Mucosa of descending colon (tissue), 3 donors: ENCODE results near the gene COX10. TPM values are rescaled to one million over a fixed set of nuclear protein-coding genes. Genes with fewer than 3 reads are reported as not detected.

Experiments
- ATAC-seq: fragments of 200-7000 bp; cut with Tn5 transposase; one replicate; pipeline ENCODE4 v1.9.1; 2020; ENCODE audit warnings: mild to moderate bottlenecking, moderate library complexity
- DNase-seq, 3 donors: peaks; one replicate each; pipeline ENCODE4 v3.0.0-alpha.2; 2020
- H3K36me3 ChIP-seq: fragments of 200-600 bp; one replicate; pipeline ENCODE4 v1.8.0; 2021; ENCODE audit warnings: low read depth, mild to moderate bottlenecking
- H3K4me1 ChIP-seq: fragments of 200-600 bp; one replicate; pipeline ENCODE4 v1.8.0; 2021; ENCODE audit warnings: low read depth, mild to moderate bottlenecking
- H3K4me3 ChIP-seq: fragments of 200-600 bp; one replicate; pipeline ENCODE4 v1.8.0; 2021; ENCODE audit warnings: mild to moderate bottlenecking
- H3K9me3 ChIP-seq: fragments of 200-600 bp; one replicate; pipeline ENCODE4 v1.8.0; 2021; ENCODE audit warnings: mild to moderate bottlenecking
- intact Hi-C, 2 donors: fragments of 100-400 bp; cut with DNase I in 1 of 2; cut with micrococcal nuclease in 1 of 2; formaldehyde crosslinking; loops; one replicate each; pipeline versions ENCODE4 v1.11.0 to v1.11.1; 2022; cut with DNase I, micrococcal nuclease
- total RNA-seq, 3 donors: library from RNA; stranded (reverse); fragmentation: NEBNext Ultra II Directional in 2 of 3; extraction: Animal tissue kit (Norgen Biotek cat#: 25700) in 2 of 3; gene quantifications; one replicate each; pipeline versions ENCODE4 v1.2.1 to v1.2.4, GENCODE V29; 2021 to 2023
- TF ChIP-seq, protein P1 (sequence below): fragments of 200-600 bp; IDR thresholded peaks from one replicate; pipeline ENCODE4 v1.8.0; 2022; ENCODE audit warnings: antibody characterized with exemption, mild to moderate bottlenecking
- donor health status: DM: no; HTN: no; CAD: no; lungs with moderate emphysema.
- donor health status: DM: no; HTN: no; CAD: no.
- donor health status: DM: no; HTN: yes; CAD: no.

The COX10 gene
- total RNA-seq, 3 donors from 2014 or later = 24.9 to 36.3 (median 35.5) TPM

DNA sequence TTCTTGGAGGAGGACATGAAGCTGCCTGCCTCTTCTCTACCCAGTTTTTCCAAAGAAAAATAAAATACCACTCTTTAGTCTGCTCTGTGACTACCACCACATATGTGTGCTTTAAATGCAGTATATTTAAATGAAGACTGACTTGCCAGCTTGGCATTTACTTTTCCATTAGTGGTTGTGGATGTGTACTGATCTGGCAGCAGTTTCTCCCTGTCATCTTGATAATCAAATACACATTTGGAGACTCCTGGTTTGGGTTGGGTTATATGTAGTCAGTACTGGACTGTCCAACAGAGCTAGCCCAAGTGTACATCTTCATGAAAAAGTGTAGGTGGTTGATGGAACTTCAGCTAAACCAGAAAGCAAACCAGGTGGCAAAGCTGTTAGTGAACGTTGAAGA, 19.9 kb downstream of the COX10 start:
- DNase-seq = no peak
- peaks cover 8% of the 10 kb centered on the region for H3K4me1 ChIP-seq
- TF ChIP-seq, protein P1, sequence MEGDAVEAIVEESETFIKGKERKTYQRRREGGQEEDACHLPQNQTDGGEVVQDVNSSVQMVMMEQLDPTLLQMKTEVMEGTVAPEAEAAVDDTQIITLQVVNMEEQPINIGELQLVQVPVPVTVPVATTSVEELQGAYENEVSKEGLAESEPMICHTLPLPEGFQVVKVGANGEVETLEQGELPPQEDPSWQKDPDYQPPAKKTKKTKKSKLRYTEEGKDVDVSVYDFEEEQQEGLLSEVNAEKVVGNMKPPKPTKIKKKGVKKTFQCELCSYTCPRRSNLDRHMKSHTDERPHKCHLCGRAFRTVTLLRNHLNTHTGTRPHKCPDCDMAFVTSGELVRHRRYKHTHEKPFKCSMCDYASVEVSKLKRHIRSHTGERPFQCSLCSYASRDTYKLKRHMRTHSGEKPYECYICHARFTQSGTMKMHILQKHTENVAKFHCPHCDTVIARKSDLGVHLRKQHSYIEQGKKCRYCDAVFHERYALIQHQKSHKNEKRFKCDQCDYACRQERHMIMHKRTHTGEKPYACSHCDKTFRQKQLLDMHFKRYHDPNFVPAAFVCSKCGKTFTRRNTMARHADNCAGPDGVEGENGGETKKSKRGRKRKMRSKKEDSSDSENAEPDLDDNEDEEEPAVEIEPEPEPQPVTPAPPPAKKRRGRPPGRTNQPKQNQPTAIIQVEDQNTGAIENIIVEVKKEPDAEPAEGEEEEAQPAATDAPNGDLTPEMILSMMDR = no peak
- no peak overlapping the region for H3K4me3 ChIP-seq
- H3K9me3 ChIP-seq = no peaks in the 10 kb centered on the region
- no peaks in the 10 kb centered on the region for H3K36me3 ChIP-seq
- intact Hi-C loops = no loop called here
- no peak for ATAC-seq

DNA sequence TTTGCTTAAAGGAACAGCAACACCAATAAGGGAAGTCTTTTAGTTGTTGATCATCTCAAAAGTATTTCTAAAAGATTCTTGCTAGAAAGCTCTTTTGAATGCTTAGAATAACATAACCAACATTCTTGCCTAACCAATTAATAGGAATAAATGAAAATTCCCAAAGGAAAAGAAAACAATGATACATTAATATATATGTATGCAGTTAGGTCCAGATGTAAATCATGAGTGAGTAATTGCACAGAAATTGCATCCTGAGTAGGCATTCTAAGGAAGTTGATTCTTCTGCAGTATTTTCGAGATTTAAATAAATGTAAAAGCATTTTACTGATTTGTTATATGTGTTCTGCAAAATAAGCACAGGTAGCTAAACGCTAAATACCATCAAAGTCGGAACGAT, 22.1 kb downstream of the COX10 start:
- intact Hi-C loops = no loop called here
- H3K36me3 ChIP-seq = no peaks in the 10 kb centered on the region
- no peak overlapping the region for H3K4me3 ChIP-seq
- H3K9me3 ChIP-seq = no peaks in the 10 kb centered on the region
- peaks cover 8% of the 10 kb centered on the region for H3K4me1 ChIP-seq
- ATAC-seq (no peak), DNase-seq (no peak)
- TF ChIP-seq, protein P1 = no peak

DNA sequence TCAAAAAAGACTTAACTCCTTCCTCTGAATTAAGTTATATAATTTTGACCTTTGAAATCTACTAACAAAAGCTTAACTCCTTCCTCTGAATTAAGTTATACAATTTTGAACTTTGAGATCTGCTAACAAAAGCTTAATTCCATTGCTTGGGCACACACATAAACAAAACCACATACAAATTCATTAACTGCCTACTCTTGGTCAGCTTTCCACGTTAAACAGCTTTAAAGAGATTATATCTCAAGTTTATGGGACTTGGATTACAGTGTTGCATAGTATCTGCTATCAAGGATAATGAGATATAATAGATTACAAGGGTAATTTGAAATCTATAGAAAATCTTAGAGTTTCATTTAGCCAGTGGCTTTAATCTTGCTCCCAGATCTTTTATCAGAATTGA, 23.5 kb downstream of the COX10 start:
- Histone ChIP-seq H3K36me3 (no peaks in the 10 kb centered on the region), H3K4me1 (peaks cover 14% of the 10 kb centered on the region), H3K4me3 (no peak overlapping the region), H3K9me3 (no peaks in the 10 kb centered on the region)
- ATAC-seq = peak; percentile 89
- intact Hi-C loops = no loop called here
- TF ChIP-seq, protein P1 = no peak
- no peak for DNase-seq

DNA sequence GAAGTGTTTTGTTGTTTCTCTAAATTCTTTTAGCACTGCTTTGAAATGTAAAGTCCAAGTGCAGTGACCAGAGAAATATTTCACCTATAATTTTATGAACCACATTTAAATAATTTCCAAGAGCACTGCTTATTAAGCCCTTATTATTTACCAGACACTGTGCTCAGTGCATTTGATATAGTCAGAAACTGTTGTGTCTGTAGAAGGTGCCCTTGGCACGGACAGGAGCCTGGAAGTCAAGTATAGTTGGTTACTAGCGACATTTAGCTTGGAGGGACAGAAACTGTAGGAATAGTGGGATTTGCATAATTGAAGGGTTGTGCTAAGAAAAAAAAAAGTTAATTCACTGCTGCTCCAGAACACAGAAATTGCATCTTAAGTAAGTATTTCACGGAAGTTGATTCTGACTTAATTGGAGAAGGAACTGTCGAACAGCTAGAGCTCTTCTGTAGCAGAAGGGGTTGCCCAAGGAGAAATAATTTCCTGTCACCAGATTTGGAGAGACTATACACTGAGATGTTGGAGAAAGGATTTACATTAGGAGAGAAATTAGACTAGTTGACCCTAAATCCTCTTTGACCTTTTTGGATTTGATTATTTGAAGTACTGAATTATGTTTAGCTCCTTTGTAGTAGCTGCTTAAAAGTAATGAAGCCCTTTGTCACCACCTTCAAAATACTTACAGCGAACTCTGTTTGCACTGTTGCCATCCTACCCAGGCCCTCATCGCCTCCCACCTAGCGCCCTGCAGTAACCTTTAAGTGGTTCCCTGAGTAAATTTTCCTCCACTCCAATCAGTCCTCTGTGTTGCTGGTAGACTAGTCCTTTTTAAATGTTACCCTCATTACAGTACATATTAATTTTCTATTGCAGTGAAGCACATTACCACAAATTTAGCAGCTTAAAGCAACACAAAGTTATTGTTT, 25.6 kb downstream of the COX10 start:
- TF ChIP-seq, protein P1 = no peak
- intact Hi-C loops = no loop called here
- H3K9me3 ChIP-seq = no peaks in the 10 kb centered on the region
- peaks cover 15% of the 10 kb centered on the region for H3K4me1 ChIP-seq
- no peak for ATAC-seq
- no peak for DNase-seq
- H3K36me3 ChIP-seq = no peaks in the 10 kb centered on the region
- H3K4me3 ChIP-seq = no peak overlapping the region

DNA sequence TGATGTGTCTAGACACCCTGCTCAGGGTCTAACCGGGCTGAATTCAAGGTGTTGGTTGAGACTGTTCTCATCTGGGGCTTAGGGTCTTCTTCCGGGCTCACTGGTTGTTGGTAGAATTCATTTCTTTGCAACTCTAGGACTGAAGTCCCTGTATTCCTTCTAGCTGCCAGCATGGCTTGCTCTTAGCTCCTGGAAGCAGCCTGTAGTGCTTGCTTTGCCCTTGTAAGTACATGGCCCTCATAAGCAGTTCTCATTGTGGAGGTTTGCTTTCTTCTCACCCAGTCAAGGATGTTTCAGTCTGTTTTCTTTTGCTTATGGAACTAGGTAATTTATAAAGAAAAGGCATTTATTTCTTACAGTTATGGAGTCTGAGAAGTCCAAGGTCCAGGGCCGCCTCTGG, 26.3 kb downstream of the COX10 start:
- Histone ChIP-seq H3K4me1 (peaks cover 15% of the 10 kb centered on the region), H3K9me3 (no peaks in the 10 kb centered on the region), H3K36me3 (no peaks in the 10 kb centered on the region), H3K4me3 (no peak overlapping the region)
- DNase-seq (no peak), ATAC-seq (no peak)
- TF ChIP-seq, protein P1 = no peak
- intact Hi-C loops = no loop called here
